A673 (cell line): ENCODE results near the gene CUL1. TPM values are rescaled to one million over a fixed set of nuclear protein-coding genes. Genes with fewer than 3 reads are reported as not detected.

Source experiments
- BruUV-seq: library from RNA; stranded (reverse); fragments of 400-500 nt; replicated peaks from 2 replicates; lab custom pipeline; 2021; lab: Mats Ljungman, UMichigan
- CTCF ChIA-PET: fragments of 300-600 bp; sonication (Branson Sonifier 250); formaldehyde crosslinking; loops from one replicate; lab custom pipeline; 2022; ENCODE audit warnings: antibody characterized with exemption; lab: Charles Lee
- POLR2A ChIA-PET: fragments of 300-600 bp; sonication (Branson Sonifier 250); formaldehyde crosslinking; loops from one replicate; lab custom pipeline; 2022; ENCODE audit warnings: antibody characterized with exemption; ENCODE audit not compliant: low non-redundant PET; lab: Charles Lee
- DNase-seq: peaks from one replicate; pipeline ENCODE4 v3.0.0-alpha.2; 2015; ENCODE audit warnings: low spot score
- H3K27ac ChIP-seq: fragments of 200-600 bp; sonication (generic); 2 replicates; pipeline ENCODE4 v1.5.1; 2016; ENCODE audit warnings: mixed run types, low read depth, mild to moderate bottlenecking, mixed read lengths, antibody characterized with exemption, low read length; ENCODE audit not compliant: poor library complexity, severe bottlenecking
- H3K27me3 ChIP-seq: fragments of 200-600 bp; sonication (generic); replicated peaks from 2 replicates; pipeline ENCODE4 v1.6.1; 2017; ENCODE audit warnings: mixed run types, low read depth, mild to moderate bottlenecking, mixed read lengths, antibody characterized with exemption, low read length; ENCODE audit not compliant: insufficient read depth, poor library complexity
- H3K36me3 ChIP-seq: fragments of 200-600 bp; sonication (generic); 2 replicates; pipeline ENCODE4 v1.6.1; 2016; ENCODE audit warnings: mixed run types, mild to moderate bottlenecking, mixed read lengths, antibody characterized with exemption, low read length; ENCODE audit not compliant: insufficient read depth, poor library complexity, severe bottlenecking
- H3K4me1 ChIP-seq: fragments of 200-600 bp; sonication (generic); 2 replicates; pipeline ENCODE4 v1.6.1; 2017; ENCODE audit warnings: mixed run types, mild to moderate bottlenecking, mixed read lengths, antibody characterized with exemption, low read length; ENCODE audit not compliant: insufficient read depth, poor library complexity, severe bottlenecking
- H3K4me3 ChIP-seq: fragments of 200-600 bp; sonication (generic); 2 replicates; pipeline ENCODE4 v1.5.1; 2016; ENCODE audit warnings: low read depth, mixed run types, mild to moderate bottlenecking, mixed read lengths, low read length; ENCODE audit not compliant: poor library complexity, severe bottlenecking
- H3K9me3 ChIP-seq: fragments of 200-600 bp; sonication (generic); 2 replicates; pipeline ENCODE4 v1.6.1; 2016; ENCODE audit warnings: mixed run types, low read depth, mild to moderate bottlenecking, mixed read lengths, antibody characterized with exemption, low read length; ENCODE audit not compliant: poor library complexity, severe bottlenecking
- EZH2 ChIP-seq: fragments of 200-600 bp; sonication (generic); IDR thresholded peaks from 2 replicates; pipeline ENCODE4 v1.6.1; 2017; ENCODE audit warnings: borderline replicate concordance, low read depth, mild to moderate bottlenecking, mixed read lengths, antibody characterized with exemption, low read length; ENCODE audit not compliant: poor library complexity, severe bottlenecking
- intact Hi-C: fragments of 100-400 bp; cut with micrococcal nuclease; formaldehyde crosslinking; loops from one replicate; pipeline ENCODE4 v1.10.0; 2022; ENCODE audit not compliant: unreplicated experiment
- total RNA-seq: library from RNA; stranded (reverse); gene quantifications from 2 replicates; pipeline ENCODE4 v1.2.3, GENCODE V29; 2021
- TF ChIP-seq, protein P1 (sequence below): fragments of 300-800, 200-600 bp; sonication (generic); conservative IDR thresholded peaks from 2 replicates; pipeline ENCODE4 v1.5.1; 2017; ENCODE audit warnings: low read depth, mild to moderate bottlenecking, antibody characterized with exemption, low read length, moderate library complexity, mixed read lengths

CUL1 gene
- total RNA-seq, 1 experiment from 2014 or later, result 75.5 TPM

DNA sequence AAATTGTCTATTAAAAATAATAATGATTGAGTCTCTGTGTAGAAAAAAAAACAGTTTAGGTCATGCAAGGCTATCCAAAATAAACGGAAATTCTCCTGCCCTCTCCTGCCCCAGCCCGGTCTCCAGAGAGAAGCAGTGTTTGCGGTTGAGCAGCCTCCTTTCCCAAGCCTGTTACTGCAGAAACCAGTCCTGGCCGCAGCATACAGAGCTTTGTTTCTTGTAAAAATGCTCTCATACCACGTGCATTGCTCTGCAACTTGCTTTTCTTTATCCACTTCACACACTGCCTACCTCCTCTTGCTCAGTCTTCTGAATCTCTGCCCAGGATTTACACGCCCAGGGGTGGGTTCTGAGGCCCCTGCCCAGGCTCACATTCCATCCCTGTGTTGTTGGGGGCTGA, 34.4 kb upstream of the CUL1 start:
- ChIA-PET POLR2A (no interaction called here), CTCF (no interaction called here)
- no TSS peak for BruUV-seq
- intact Hi-C loops, result no loop called here
- H3K4me3 ChIP-seq, result no peak overlapping the region
- no peak for TF ChIP-seq EZH2
- TF ChIP-seq, protein P1, sequence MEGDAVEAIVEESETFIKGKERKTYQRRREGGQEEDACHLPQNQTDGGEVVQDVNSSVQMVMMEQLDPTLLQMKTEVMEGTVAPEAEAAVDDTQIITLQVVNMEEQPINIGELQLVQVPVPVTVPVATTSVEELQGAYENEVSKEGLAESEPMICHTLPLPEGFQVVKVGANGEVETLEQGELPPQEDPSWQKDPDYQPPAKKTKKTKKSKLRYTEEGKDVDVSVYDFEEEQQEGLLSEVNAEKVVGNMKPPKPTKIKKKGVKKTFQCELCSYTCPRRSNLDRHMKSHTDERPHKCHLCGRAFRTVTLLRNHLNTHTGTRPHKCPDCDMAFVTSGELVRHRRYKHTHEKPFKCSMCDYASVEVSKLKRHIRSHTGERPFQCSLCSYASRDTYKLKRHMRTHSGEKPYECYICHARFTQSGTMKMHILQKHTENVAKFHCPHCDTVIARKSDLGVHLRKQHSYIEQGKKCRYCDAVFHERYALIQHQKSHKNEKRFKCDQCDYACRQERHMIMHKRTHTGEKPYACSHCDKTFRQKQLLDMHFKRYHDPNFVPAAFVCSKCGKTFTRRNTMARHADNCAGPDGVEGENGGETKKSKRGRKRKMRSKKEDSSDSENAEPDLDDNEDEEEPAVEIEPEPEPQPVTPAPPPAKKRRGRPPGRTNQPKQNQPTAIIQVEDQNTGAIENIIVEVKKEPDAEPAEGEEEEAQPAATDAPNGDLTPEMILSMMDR, result no peak
- no peaks in the 10 kb centered on the region for H3K9me3 ChIP-seq
- H3K36me3 ChIP-seq, result no peaks in the 10 kb centered on the region
- no peak for DNase-seq
- H3K27ac ChIP-seq, result no peak overlapping the region
- no peaks in the 10 kb centered on the region for H3K27me3 ChIP-seq
- no peaks in the 10 kb centered on the region for H3K4me1 ChIP-seq

- intact Hi-C loops, result no loop called here
- no peak for TF ChIP-seq EZH2
- TF ChIP-seq, protein P1, result no peak
- Histone ChIP-seq H3K9me3 (no peaks in the 10 kb centered on the region), H3K4me1 (no peaks in the 10 kb centered on the region), H3K27ac (no peak overlapping the region), H3K4me3 (no peak overlapping the region), H3K36me3 (no peaks in the 10 kb centered on the region), H3K27me3 (no peaks in the 10 kb centered on the region)
- ChIA-PET CTCF (no interaction called here), POLR2A (no interaction called here)
- DNase-seq, result no peak
- BruUV-seq, result no TSS peak
Observed at GRCh38 chr7:148665221-148665620, 33.5 kb upstream of the CUL1 start.

- no peak overlapping the region for H3K4me3 ChIP-seq
- DNase-seq, result no peak
- H3K27ac ChIP-seq, result no peak overlapping the region
- no peaks in the 10 kb centered on the region for H3K36me3 ChIP-seq
- intact Hi-C loops, result no loop called here
- no peaks in the 10 kb centered on the region for H3K27me3 ChIP-seq
- ChIA-PET POLR2A (no interaction called here), CTCF (no interaction called here)
- H3K4me1 ChIP-seq, result no peaks in the 10 kb centered on the region
- no peaks in the 10 kb centered on the region for H3K9me3 ChIP-seq
- BruUV-seq, result no TSS peak
- no peak for TF ChIP-seq EZH2
- TF ChIP-seq, protein P1, result no peak
Observed at GRCh38 chr7:148669927-148670326, 28.8 kb upstream of the CUL1 start.
